HEK293 (cell line): ENCODE data around the gene ARFGAP1.

ENCODE experiments used
- CTCF ChIA-PET: fragments of 350-600 bp; formaldehyde crosslinking; extraction: SDS; loops from one replicate; lab custom pipeline; 2021; ENCODE audit warnings: antibody characterized with exemption; lab: Yijun Ruan, JAX
- POLR2A ChIA-PET: fragments of 300-600 bp; formaldehyde crosslinking; extraction: SDS; loops from one replicate; lab custom pipeline; 2020; ENCODE audit warnings: antibody characterized with exemption, inconsistent platforms; lab: Yijun Ruan, JAX
- H3K27ac ChIP-seq: fragments of 200-500 bp; sonication (Bioruptor generic); 2 replicates; pipeline ENCODE4 v1.5.1; 2014; ENCODE audit warnings: low read depth, low read length, control low read depth, inconsistent platforms; ENCODE audit errors: extremely low read depth
- H3K36me3 ChIP-seq, 2 experiments: fragments of 200-500 bp in 1 of 2; sonication (Bioruptor generic) in 1 of 2; 1 replicate in 1 of 2; 2 replicates in 1 of 2; pipeline ENCODE4 v1.5.1; 2014 to 2017; ENCODE audit warnings: inconsistent platforms in 2 of 2, low read length in 2 of 2; ENCODE audit not compliant: control insufficient read depth in 2 of 2, insufficient read depth in 1 of 2
- H3K4me1 ChIP-seq: fragments of 200-500 bp; sonication (Bioruptor generic); 2 replicates; pipeline ENCODE4 v1.5.1; 2014; ENCODE audit warnings: mild to moderate bottlenecking, low read length, inconsistent platforms; ENCODE audit not compliant: control insufficient read depth, insufficient read depth
- H3K4me3 ChIP-seq: 2 replicates; pipeline ENCODE4 v1.5.1; 2011; ENCODE audit warnings: low read depth, mild to moderate bottlenecking, control low read depth, low read length, moderate library complexity
- H3K9me3 ChIP-seq: fragments of 200-500 bp; sonication (Bioruptor generic); 2 replicates; pipeline ENCODE4 v1.5.1; 2014; ENCODE audit warnings: low read depth, low read length, inconsistent platforms; ENCODE audit not compliant: control insufficient read depth, insufficient read depth
- EGR2 ChIP-seq: fragments of 450-650 bp; formaldehyde crosslinking; IDR thresholded peaks from 2 replicates; pipeline ENCODE4 v1.5.1; 2016; ENCODE audit warnings: low read depth, missing biosample characterization, missing genetic modification characterization
- ELK4 ChIP-seq: IDR thresholded peaks from 2 replicates; pipeline ENCODE4 v1.6.1; 2011; ENCODE audit warnings: mild to moderate bottlenecking, low read depth, low read length, borderline replicate concordance
- GLI2 ChIP-seq: fragments of 450-650 bp; formaldehyde crosslinking; IDR thresholded peaks from 2 replicates; pipeline ENCODE4; 2017; ENCODE audit warnings: missing biosample characterization, missing genetic modification characterization, low read depth, borderline replicate concordance
- GLI4 ChIP-seq: fragments of 450-650 bp; formaldehyde crosslinking; IDR thresholded peaks from 2 replicates; pipeline ENCODE4 v1.5.1; 2016; ENCODE audit warnings: missing biosample characterization, missing genetic modification characterization
- HOXA7 ChIP-seq: sonication (generic); formaldehyde crosslinking; IDR thresholded peaks from 2 replicates; pipeline ENCODE4 v1.8.1; 2022; ENCODE audit warnings: missing genetic modification reagents, borderline replicate concordance
- IKZF3 ChIP-seq: fragments of 450-650 bp; IDR thresholded peaks from 2 replicates; pipeline ENCODE4 v1.5.0; 2018; ENCODE audit warnings: missing biosample characterization, mild to moderate bottlenecking, missing genetic modification characterization, moderate library complexity
- KLF16 ChIP-seq: fragments of 450-650 bp; formaldehyde crosslinking; IDR thresholded peaks from 2 replicates; pipeline ENCODE4 v1.5.1; 2017; ENCODE audit warnings: missing biosample characterization, missing genetic modification characterization
- KLF7 ChIP-seq: fragments of 450-650 bp; formaldehyde crosslinking; IDR thresholded peaks from 2 replicates; pipeline ENCODE4 v1.5.1; 2016; ENCODE audit warnings: missing biosample characterization, missing genetic modification characterization, borderline replicate concordance
- KLF9 ChIP-seq: fragments of 450-650 bp; formaldehyde crosslinking; IDR thresholded peaks from 2 replicates; pipeline ENCODE4 v1.5.1; 2016; ENCODE audit warnings: missing biosample characterization, missing genetic modification characterization, low read depth
- PRDM1 ChIP-seq: fragments of 450-650 bp; formaldehyde crosslinking; IDR thresholded peaks from 2 replicates; pipeline ENCODE4; 2016; ENCODE audit warnings: missing biosample characterization, missing genetic modification characterization
- YY1 ChIP-seq: fragments of 450-650 bp; formaldehyde crosslinking; IDR thresholded peaks from 2 replicates; pipeline ENCODE4 v1.5.1; 2018; ENCODE audit warnings: missing biosample characterization, missing genetic modification characterization
- ZBTB26 ChIP-seq: fragments of 450-650 bp; formaldehyde crosslinking; optimal IDR thresholded peaks from 2 replicates; pipeline ENCODE3; 2016; ENCODE audit warnings: missing biosample characterization, mild to moderate bottlenecking, missing genetic modification characterization
- ZBTB7A ChIP-seq: fragments of 450-650 bp; formaldehyde crosslinking; IDR thresholded peaks from 2 replicates; pipeline ENCODE4 v1.5.1; 2016; ENCODE audit warnings: low read depth, missing biosample characterization, missing genetic modification characterization
- ZBTB8A ChIP-seq: fragments of 450-650 bp; formaldehyde crosslinking; IDR thresholded peaks from 2 replicates; pipeline ENCODE4 v1.5.1; 2016; ENCODE audit warnings: missing biosample characterization, missing genetic modification characterization
- ZFP69B ChIP-seq: fragments of 450-650 bp; formaldehyde crosslinking; IDR thresholded peaks from 2 replicates; pipeline ENCODE4 v1.5.1; 2016; ENCODE audit warnings: missing biosample characterization, missing genetic modification characterization
- ZNF302 ChIP-seq: fragments of 450-650 bp; formaldehyde crosslinking; IDR thresholded peaks from 2 replicates; pipeline ENCODE4 v1.5.1; 2016; ENCODE audit warnings: missing biosample characterization, missing genetic modification characterization, low read depth
- ZNF311 ChIP-seq: fragments of 450-650 bp; formaldehyde crosslinking; IDR thresholded peaks from 2 replicates; pipeline ENCODE4 v1.5.1; 2017; ENCODE audit warnings: missing biosample characterization, missing genetic modification characterization, borderline replicate concordance
- ZNF341 ChIP-seq: fragments of 450-650 bp; formaldehyde crosslinking; IDR thresholded peaks from 2 replicates; pipeline ENCODE4; 2016; ENCODE audit warnings: low read depth, missing biosample characterization, missing genetic modification characterization
- ZNF501 ChIP-seq: fragments of 450-650 bp; formaldehyde crosslinking; IDR thresholded peaks from 2 replicates; pipeline ENCODE4 v1.5.1; 2016; ENCODE audit warnings: missing biosample characterization, missing genetic modification characterization
- ZNF561 ChIP-seq: fragments of 450-650 bp; IDR thresholded peaks from 2 replicates; pipeline ENCODE4 v1.5.1; 2018; ENCODE audit warnings: missing biosample characterization, missing genetic modification characterization, borderline replicate concordance
- ZNF623 ChIP-seq: fragments of 450-650 bp; formaldehyde crosslinking; IDR thresholded peaks from 2 replicates; pipeline ENCODE4 v1.5.1; 2016; ENCODE audit warnings: missing biosample characterization, missing genetic modification characterization
- ZNF692 ChIP-seq: fragments of 450-650 bp; formaldehyde crosslinking; IDR thresholded peaks from 2 replicates; pipeline ENCODE4 v1.5.1; 2016; ENCODE audit warnings: missing biosample characterization, missing genetic modification characterization
- ZNF704 ChIP-seq: fragments of 450-650 bp; formaldehyde crosslinking; IDR thresholded peaks from 2 replicates; pipeline ENCODE4 v1.5.1; 2016; ENCODE audit warnings: missing biosample characterization, missing genetic modification characterization
- ZNF776 ChIP-seq: fragments of 450-650 bp; formaldehyde crosslinking; IDR thresholded peaks from 2 replicates; pipeline ENCODE4 v1.5.0; 2017; ENCODE audit warnings: missing biosample characterization, missing genetic modification characterization, borderline replicate concordance
- ZNF792 ChIP-seq: fragments of 450-650 bp; formaldehyde crosslinking; IDR thresholded peaks from 2 replicates; pipeline ENCODE4 v1.5.1; 2016; ENCODE audit warnings: missing biosample characterization, missing genetic modification characterization
- ZSCAN18 ChIP-seq: fragments of 450-650 bp; formaldehyde crosslinking; IDR thresholded peaks from 2 replicates; pipeline ENCODE4 v1.5.1; 2016; ENCODE audit warnings: missing biosample characterization, missing genetic modification characterization

Gene ARFGAP1

GRCh38 chr20:63241272-63241671 lies 31.3 kb upstream of the ARFGAP1 start:
- ChIA-PET CTCF (interaction anchor here (0.6 to 1.7 kb wide), 4 partner anchors 11 to 141 kb away, joined by 3 to 4 read pairs (median 4); no protein-coding TSS in a partner anchor), POLR2A (interaction anchor here (0.6 kb wide), 2 partner anchors 228 to 1037 kb away, joined by 3 read pairs; no protein-coding TSS in a partner anchor)
- no peaks in the 10 kb centered on the region for H3K9me3 ChIP-seq
- TF ChIP-seq KLF16 (tag by site-specific recombination) (no peak), ELK4 (no peak), ZBTB26 (tag by site-specific recombination) (no peak), PRDM1 (tag by site-specific recombination) (no peak), GLI4 (tag by site-specific recombination) (no peak), KLF9 (tag by site-specific recombination) (no peak), ZSCAN18 (tag by site-specific recombination) (no peak), ZNF792 (tag by site-specific recombination) (no peak), HOXA7 (CRISPR knock-in tag) (no peak), KLF7 (tag by site-specific recombination) (no peak), ZNF776 (tag by site-specific recombination) (no peak), ZFP69B (no peak)
- no peaks in the 10 kb centered on the region for H3K36me3 ChIP-seq
- H3K27ac ChIP-seq = no peak overlapping the region
- H3K4me3 ChIP-seq = no peak overlapping the region
- H3K4me1 ChIP-seq = no peaks in the 10 kb centered on the region

GRCh38 chr20:63242736-63243135 lies 29.9 kb upstream of the ARFGAP1 start:
- POLR2A ChIA-PET = no interaction called here
- no peak for TF ChIP-seq ZNF311
- TF ChIP-seq ZNF501 = no peak
- H3K27ac ChIP-seq = no peak overlapping the region
- CTCF ChIA-PET = interaction anchor here (1.5 kb wide), 1 partner anchor 19 kb away, joined by 7 read pairs; no protein-coding TSS in a partner anchor
- H3K9me3 ChIP-seq = no peaks in the 10 kb centered on the region
- no peak overlapping the region for H3K4me3 ChIP-seq
- no peaks in the 10 kb centered on the region for H3K36me3 ChIP-seq
- no peaks in the 10 kb centered on the region for H3K4me1 ChIP-seq

GRCh38 chr20:63243604-63244247 lies 28.9 kb upstream of the ARFGAP1 start:
- Histone ChIP-seq H3K36me3 (no peaks in the 10 kb centered on the region), H3K27ac (no peak overlapping the region), H3K4me1 (no peaks in the 10 kb centered on the region), H3K9me3 (no peaks in the 10 kb centered on the region), H3K4me3 (no peak overlapping the region)
- POLR2A ChIA-PET = no interaction called here
- CTCF ChIA-PET = interaction anchor here (1.2 to 1.5 kb wide), 2 partner anchors 9 to 20 kb away, joined by 5 to 7 read pairs; no protein-coding TSS in a partner anchor
- TF ChIP-seq YY1 (tag by site-specific recombination) = no peak
- no peak for TF ChIP-seq PRDM1 (tag by site-specific recombination)
- TF ChIP-seq ZNF623 = no peak
- no peak for TF ChIP-seq ZNF792 (tag by site-specific recombination)
- TF ChIP-seq ZBTB7A (tag by site-specific recombination) = no peak
- no peak for TF ChIP-seq ZBTB8A (tag by site-specific recombination)
- TF ChIP-seq ZNF341 (tag by site-specific recombination) = no peak
- no peak for TF ChIP-seq EGR2 (tag by site-specific recombination)
- TF ChIP-seq ZNF302 = no peak
- no peak for TF ChIP-seq ZNF692 (tag by site-specific recombination)
- no peak for TF ChIP-seq IKZF3 (tag by site-specific recombination)
- TF ChIP-seq GLI2 (tag by site-specific recombination) = no peak
- TF ChIP-seq ZNF704 (tag by site-specific recombination) = no peak
- TF ChIP-seq ZNF561 (tag by site-specific recombination) = no peak
